ENCODE measurements around the gene PYGB.

PYGB gene

GRCh38 chr20:25273541-25274358 is 25.9 kb downstream of the PYGB start:
- TF ChIP-seq FOXM1 (IDR thresholded peaks at IDR 0.05; ENCODE audit: borderline replicate concordance, low read depth), result no peak
- no peak for TF ChIP-seq TCF12 (IDR thresholded peaks at IDR 0.05; ENCODE audit: low read depth)
- TF ChIP-seq NFIC (IDR thresholded peaks at IDR 0.05), result no peak
- no peak for TF ChIP-seq RAD21 (IDR thresholded peaks at IDR 0.05; ENCODE audit: low read depth)
- TF ChIP-seq EP300 (IDR thresholded peaks at IDR 0.05; ENCODE audit: borderline replicate concordance), result no peak
- no peak for TF ChIP-seq CEBPB (IDR thresholded peaks at IDR 0.05)
- no peak for TF ChIP-seq MAX (IDR thresholded peaks at IDR 0.05)
- TF ChIP-seq CREB1 (IDR thresholded peaks at IDR 0.05; ENCODE audit: low read depth), result no peak
- no peak for TF ChIP-seq REST (IDR thresholded peaks at IDR 0.05; ENCODE audit: low read depth)
- TF ChIP-seq TAF1 (IDR thresholded peaks at IDR 0.05; ENCODE audit: low read depth), result no peak
- TF ChIP-seq TEAD4 (IDR thresholded peaks at IDR 0.05), result no peak
- no peak for TF ChIP-seq ZBTB7A (IDR thresholded peaks at IDR 0.05; ENCODE audit: low read depth)
- no peak for TF ChIP-seq EGR1 (IDR thresholded peaks at IDR 0.05)
- TF ChIP-seq YY1 (IDR thresholded peaks at IDR 0.05; ENCODE audit: low read depth), result no peak
- no peak for TF ChIP-seq USF1 (IDR thresholded peaks at IDR 0.05)

- no peak for TF ChIP-seq TAF1 (IDR thresholded peaks at IDR 0.05; ENCODE audit: low read depth)
- TF ChIP-seq TEAD4 (IDR thresholded peaks at IDR 0.05), result no peak
- TF ChIP-seq USF1 (IDR thresholded peaks at IDR 0.05), result no peak
- TF ChIP-seq TCF12 (IDR thresholded peaks at IDR 0.05; ENCODE audit: low read depth), result no peak
- no peak for TF ChIP-seq RAD21 (IDR thresholded peaks at IDR 0.05; ENCODE audit: low read depth)
- no peak for TF ChIP-seq CEBPB (IDR thresholded peaks at IDR 0.05)
- TF ChIP-seq EGR1 (IDR thresholded peaks at IDR 0.05), result no peak
- TF ChIP-seq NFIC (IDR thresholded peaks at IDR 0.05), result no peak
- TF ChIP-seq MAX (IDR thresholded peaks at IDR 0.05), result no peak
- no peak for TF ChIP-seq CREB1 (IDR thresholded peaks at IDR 0.05; ENCODE audit: low read depth)
- no peak for TF ChIP-seq YY1 (IDR thresholded peaks at IDR 0.05; ENCODE audit: low read depth)
- TF ChIP-seq FOXM1 (IDR thresholded peaks at IDR 0.05; ENCODE audit: borderline replicate concordance, low read depth), result no peak
- TF ChIP-seq ZBTB7A (IDR thresholded peaks at IDR 0.05; ENCODE audit: low read depth), result no peak
- TF ChIP-seq REST (IDR thresholded peaks at IDR 0.05; ENCODE audit: low read depth), result no peak
- no peak for TF ChIP-seq EP300 (IDR thresholded peaks at IDR 0.05; ENCODE audit: borderline replicate concordance)
These were observed 26.6 kb downstream of the PYGB start for GRCh38 chr20:25274481-25274880.

- TF ChIP-seq CEBPB (IDR thresholded peaks at IDR 0.05) (no peak), ZBTB7A (IDR thresholded peaks at IDR 0.05; ENCODE audit: low read depth) (no peak), TEAD4 (IDR thresholded peaks at IDR 0.05) (no peak), TCF12 (IDR thresholded peaks at IDR 0.05; ENCODE audit: low read depth) (no peak), FOXM1 (IDR thresholded peaks at IDR 0.05; ENCODE audit: borderline replicate concordance, low read depth) (no peak), USF1 (IDR thresholded peaks at IDR 0.05) (no peak), EGR1 (IDR thresholded peaks at IDR 0.05) (no peak), CREB1 (IDR thresholded peaks at IDR 0.05; ENCODE audit: low read depth) (no peak), MAX (IDR thresholded peaks at IDR 0.05) (no peak), NFIC (IDR thresholded peaks at IDR 0.05) (no peak), YY1 (IDR thresholded peaks at IDR 0.05; ENCODE audit: low read depth) (no peak), REST (IDR thresholded peaks at IDR 0.05; ENCODE audit: low read depth) (no peak), EP300 (IDR thresholded peaks at IDR 0.05; ENCODE audit: borderline replicate concordance) (no peak)
These were observed 27.3 kb downstream of the PYGB start for GRCh38 chr20:25274891-25275812.

Data from Ishikawa (cell line).